CD4-positive, CD25-positive, alpha-beta regulatory T cell (primary cell): ENCODE measurements around the gene ST3GAL3. TPM values are rescaled to one million over a fixed set of nuclear protein-coding genes. Genes with fewer than 3 reads are reported as not detected.

Experiments
- ATAC-seq, 2 donors: fragments of 150-1000 bp; cut with Tn5 transposase; one replicate each; pipeline ENCODE4 v1.10.0; 2021; ENCODE audit warnings: low read depth in 2 of 2, moderate number of reproducible peaks in 2 of 2, moderate library complexity in 1 of 2
- DNase-seq, 3 donors: peaks; one replicate each; pipeline versions ENCODE4 v3.0.0 to v3.0.0-alpha.2; 2012 to 2022; ENCODE audit warnings: mixed read lengths in 1 of 3
- H3K27ac ChIP-seq: one replicate; pipeline ENCODE4 v1.7.0; 2013; ENCODE audit warnings: mild to moderate bottlenecking, low read length; ENCODE audit not compliant: insufficient read depth, poor library complexity, severe bottlenecking
- H3K27me3 ChIP-seq: one replicate; pipeline ENCODE4 v1.7.0; 2013; ENCODE audit warnings: low read length; ENCODE audit not compliant: control insufficient read depth, insufficient read depth
- H3K36me3 ChIP-seq: one replicate; pipeline ENCODE4 v1.7.0; 2013; ENCODE audit warnings: mild to moderate bottlenecking, low read length, moderate library complexity; ENCODE audit not compliant: control insufficient read depth, insufficient read depth
- H3K4me1 ChIP-seq: 2 replicates; pipeline ENCODE4 v1.7.0; 2013; ENCODE audit warnings: mild to moderate bottlenecking, low read length; ENCODE audit not compliant: insufficient read depth, control insufficient read depth, poor library complexity, severe bottlenecking
- H3K4me3 ChIP-seq: one replicate; pipeline ENCODE4 v1.7.0; 2013; ENCODE audit warnings: low read depth, mild to moderate bottlenecking, low read length, moderate library complexity
- H3K9me3 ChIP-seq, 2 experiments: 1 replicate in 1 of 2; 2 replicates in 1 of 2; pipeline ENCODE4 v1.7.0; 2013; ENCODE audit warnings: low read length in 2 of 2, mild to moderate bottlenecking in 1 of 2, moderate library complexity in 1 of 2; ENCODE audit not compliant: control insufficient read depth in 2 of 2
- H3K27ac Mint-ChIP-seq, 3 donors: one replicate each; pipeline ENCODE4 v1.8.0; 2020 to 2022; ENCODE audit warnings: mild to moderate bottlenecking in 3 of 3, mixed read lengths in 3 of 3, moderate library complexity in 2 of 3
- H3K27me3 Mint-ChIP-seq: one replicate; pipeline ENCODE4 v1.8.0; 2022; ENCODE audit warnings: mild to moderate bottlenecking, mixed read lengths
- H3K36me3 Mint-ChIP-seq: one replicate; pipeline ENCODE4 v1.8.0; 2020; ENCODE audit warnings: mixed read lengths
- H3K4me1 Mint-ChIP-seq, 4 donors: one replicate each; pipeline ENCODE4 v1.8.0; 2020 to 2022; ENCODE audit warnings: mixed read lengths in 4 of 4, mild to moderate bottlenecking in 1 of 4
- H3K4me3 Mint-ChIP-seq, 4 donors: one replicate each; pipeline ENCODE4 v1.8.0; 2020 to 2022; ENCODE audit warnings: mild to moderate bottlenecking in 4 of 4, mixed read lengths in 4 of 4, moderate library complexity in 3 of 4
- H3K9me3 Mint-ChIP-seq, 7 donors: one replicate each; pipeline ENCODE4 v1.8.0; 2020 to 2022; ENCODE audit warnings: mixed read lengths in 7 of 7, mild to moderate bottlenecking in 3 of 7, moderate library complexity in 2 of 7
- polyA plus RNA-seq, 4 donors: library from polyadenylated mRNA; unstranded; fragments of 300-500 nt; fragmentation: Illumina TruSeq; gene quantifications; one replicate each; pipeline ENCODE4 v1.2.3, GENCODE V29; 2021
- total RNA-seq: library from RNA; stranded (reverse); gene quantifications from one replicate; pipeline ENCODE4 v1.2.3, GENCODE V29; 2022

ST3GAL3 gene
- total and polyA plus RNA-seq, 5 donors from 2014 or later: 5.7 to 25.0 (median 8.5) TPM

DNA sequence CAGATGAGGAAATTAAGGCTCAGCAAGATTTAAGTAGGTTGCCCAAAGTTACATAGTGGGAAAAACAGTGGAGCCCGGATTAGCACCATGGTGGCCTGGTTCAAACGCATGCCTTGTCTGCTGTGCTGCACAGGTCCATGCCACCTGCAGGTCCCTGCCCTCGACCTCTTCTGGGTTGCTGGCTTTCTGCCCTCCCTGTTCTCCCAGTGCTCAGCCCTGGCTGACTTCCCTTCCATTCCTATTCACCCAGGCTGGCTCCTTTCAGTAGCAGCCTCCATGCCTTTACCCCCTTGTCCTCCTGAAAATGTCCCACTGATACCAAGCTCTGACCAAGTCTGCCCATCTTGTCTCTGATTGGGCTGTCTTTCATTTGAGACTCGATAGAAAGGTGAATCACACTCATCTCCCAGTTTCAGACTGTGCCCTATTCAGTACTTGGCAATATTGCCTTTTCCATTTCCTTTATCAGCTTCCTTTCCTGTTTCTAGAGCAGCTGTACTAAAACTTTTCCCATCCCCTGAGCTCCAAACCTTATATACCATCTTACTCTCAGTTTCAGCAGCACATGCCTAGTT lies 75.8 kb downstream of the ST3GAL3 start:
- Histone ChIP-seq H3K27ac (no peak overlapping the region), H3K9me3 (peaks cover 9 to 11% of the 10 kb centered on the region in 2 experiments), H3K4me1 (no peaks in the 10 kb centered on the region), H3K4me3 (no peak overlapping the region), H3K36me3 (no peaks in the 10 kb centered on the region), H3K27me3 (no peaks in the 10 kb centered on the region)
- Mint-ChIP-seq H3K27ac (no peak overlapping the region), H3K4me3 (no peak overlapping the region), H3K27me3 (no peaks in the 10 kb centered on the region), H3K4me1 (peaks cover 0 to 11% (median 7%) of the 10 kb centered on the region in 4 donors), H3K36me3 (peaks cover 25% of the 10 kb centered on the region), H3K9me3 (peaks cover 2 to 18% (median 12%) of the 10 kb centered on the region in 7 donors)
- ATAC-seq: no peak
- no peak for DNase-seq

DNA sequence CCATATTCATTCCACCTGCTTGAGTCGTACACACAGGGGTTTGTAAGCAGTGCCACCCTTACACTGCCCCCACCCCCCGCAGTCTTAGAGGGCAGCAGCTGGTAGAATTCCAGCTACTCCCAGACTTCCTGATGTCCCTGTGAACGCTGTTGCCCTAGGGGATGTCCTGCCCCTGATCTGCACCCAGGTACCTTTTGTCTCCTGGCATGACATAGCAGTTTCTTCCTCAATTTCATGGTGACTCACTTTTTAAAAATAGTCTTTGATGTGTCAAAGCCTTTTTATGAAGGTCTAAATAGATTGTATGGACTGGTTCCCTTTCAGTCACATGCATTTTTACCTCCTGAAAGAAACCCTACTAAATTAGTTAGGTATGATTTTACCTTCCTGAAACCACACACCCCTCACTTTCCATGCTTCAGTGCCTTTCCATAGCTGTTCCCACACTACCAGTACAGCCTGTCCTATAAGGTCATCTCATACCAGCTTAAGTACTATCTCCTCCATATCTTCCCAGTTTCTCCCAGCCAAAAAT lies 76.4 kb downstream of the ST3GAL3 start:
- DNase-seq (no peak), ATAC-seq (no peak)
- Mint-ChIP-seq H3K27ac (peak overlapping the region in 1 of 3 donors; percentile 62), H3K4me3 (no peak overlapping the region), H3K9me3 (peaks cover 2 to 18% (median 12%) of the 10 kb centered on the region in 7 donors), H3K36me3 (peaks cover 25% of the 10 kb centered on the region), H3K27me3 (no peaks in the 10 kb centered on the region), H3K4me1 (peaks cover 0 to 11% (median 7%) of the 10 kb centered on the region in 4 donors)
- Histone ChIP-seq H3K4me1 (no peaks in the 10 kb centered on the region), H3K9me3 (peaks cover 9 to 11% of the 10 kb centered on the region in 2 experiments), H3K36me3 (no peaks in the 10 kb centered on the region), H3K27me3 (no peaks in the 10 kb centered on the region), H3K27ac (no peak overlapping the region), H3K4me3 (no peak overlapping the region)

DNA sequence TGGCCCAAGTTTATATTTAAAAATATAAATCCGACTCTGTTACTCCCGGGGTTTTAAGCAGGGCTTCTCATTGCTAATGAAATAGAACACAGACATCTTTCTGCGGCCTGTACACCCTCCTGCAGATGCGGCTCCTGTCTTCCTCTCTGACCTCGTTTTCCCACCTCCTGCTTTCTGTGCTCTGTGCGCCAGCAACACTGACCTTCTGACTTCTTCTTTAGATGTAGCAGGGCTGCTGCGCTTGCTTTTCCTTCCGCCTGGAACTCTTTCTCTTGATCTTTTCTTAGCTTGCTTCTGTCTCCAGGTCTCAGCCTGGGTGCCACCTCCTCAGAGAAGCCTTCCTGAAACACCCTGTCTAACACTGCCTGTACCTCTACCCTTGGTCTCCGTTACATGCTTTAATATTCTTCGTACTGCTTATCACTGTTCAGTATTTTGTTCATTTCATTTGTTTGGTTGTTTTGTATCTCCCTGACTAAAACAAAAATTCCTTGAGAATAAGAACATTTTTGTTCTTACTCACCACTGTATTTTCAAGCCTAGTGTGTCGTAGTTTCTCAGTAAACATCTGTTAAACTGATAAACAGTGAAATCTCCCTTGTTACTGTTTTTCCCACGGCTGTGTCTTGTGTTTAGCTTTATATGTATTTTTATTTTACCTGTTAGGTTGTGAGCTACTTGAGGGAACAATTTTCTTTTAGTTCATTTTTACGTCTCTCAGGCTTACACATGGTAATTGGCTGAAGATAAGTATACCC lies 79.0 kb downstream of the ST3GAL3 start:
- Histone ChIP-seq H3K27me3 (no peaks in the 10 kb centered on the region), H3K27ac (no peak overlapping the region), H3K4me3 (no peak overlapping the region), H3K9me3 (no peaks in the 10 kb centered on the region), H3K36me3 (no peaks in the 10 kb centered on the region), H3K4me1 (peaks cover 13% of the 10 kb centered on the region)
- DNase-seq (no peak), ATAC-seq (no peak)
- H3K4me3 Mint-ChIP-seq: no peak overlapping the region
- no peaks in the 10 kb centered on the region for H3K27me3 Mint-ChIP-seq
- H3K27ac Mint-ChIP-seq: no peak overlapping the region
- peaks cover 0 to 7% (median 0%) of the 10 kb centered on the region in 7 donors for H3K9me3 Mint-ChIP-seq
- H3K36me3 Mint-ChIP-seq: peaks cover 8% of the 10 kb centered on the region
- H3K4me1 Mint-ChIP-seq: peaks cover 0 to 13% (median 8%) of the 10 kb centered on the region in 4 donors

DNA sequence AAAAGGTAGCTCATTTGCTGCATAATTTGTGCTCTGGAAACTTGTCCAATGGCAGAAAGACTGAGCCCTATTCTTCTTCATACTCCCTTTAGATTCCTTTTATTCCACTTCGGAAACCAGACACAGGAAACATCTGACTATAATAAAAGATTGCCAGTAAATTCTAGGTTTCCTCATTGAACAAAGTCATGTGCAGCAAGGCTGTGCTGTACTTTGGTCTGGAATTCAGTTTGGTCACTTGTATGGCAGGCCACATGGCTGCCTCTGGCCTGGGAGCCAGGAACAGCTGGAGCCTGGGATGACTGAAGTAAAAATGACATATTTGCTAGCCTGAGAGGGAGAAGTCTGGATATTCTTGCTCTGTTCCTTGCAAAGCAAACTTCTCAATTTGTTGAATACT lies 79.6 kb downstream of the ST3GAL3 start:
- peaks cover 13% of the 10 kb centered on the region for H3K4me1 ChIP-seq
- Mint-ChIP-seq H3K4me1 (peaks cover 0 to 12% (median 8%) of the 10 kb centered on the region in 4 donors), H3K4me3 (no peak overlapping the region), H3K27ac (no peak overlapping the region), H3K27me3 (no peaks in the 10 kb centered on the region), H3K9me3 (peaks cover 0 to 4% (median 0%) of the 10 kb centered on the region in 7 donors), H3K36me3 (peaks cover 6% of the 10 kb centered on the region)
- no peak overlapping the region for H3K27ac ChIP-seq
- ATAC-seq (no peak), DNase-seq (no peak)
- H3K36me3 ChIP-seq: no peaks in the 10 kb centered on the region
- no peak overlapping the region for H3K4me3 ChIP-seq
- no peaks in the 10 kb centered on the region for H3K9me3 ChIP-seq
- no peaks in the 10 kb centered on the region for H3K27me3 ChIP-seq

GRCh38 chr1:43789604-43790550 lies 82.5 kb downstream of the ST3GAL3 start:
- no peak overlapping the region for H3K4me3 Mint-ChIP-seq

DNA sequence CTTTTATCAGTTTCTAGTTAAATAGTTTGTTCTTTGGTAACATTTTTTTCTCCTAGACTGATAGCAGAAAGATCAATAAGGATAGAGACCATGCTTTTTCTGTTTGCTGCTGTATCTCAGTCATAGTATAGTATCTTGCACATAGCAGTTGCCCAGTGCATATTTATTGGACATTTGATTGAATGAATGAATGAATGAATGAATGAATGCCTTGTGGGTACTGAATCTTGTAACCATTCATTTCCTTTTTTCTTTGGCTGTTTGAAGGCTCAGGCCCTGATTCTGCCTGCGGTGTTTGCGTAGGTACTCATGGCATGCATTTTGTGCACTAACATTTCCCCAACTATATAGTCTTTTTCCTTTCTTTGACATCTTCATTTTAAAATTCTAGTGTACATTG lies 83.9 kb downstream of the ST3GAL3 start:
- Mint-ChIP-seq H3K27ac (no peak overlapping the region), H3K4me1 (peaks cover 0 to 12% (median 6%) of the 10 kb centered on the region in 4 donors), H3K4me3 (no peak overlapping the region), H3K36me3 (peaks cover 16% of the 10 kb centered on the region), H3K9me3 (no peaks in the 10 kb centered on the region), H3K27me3 (no peaks in the 10 kb centered on the region)
- DNase-seq: no peak
- H3K4me1 ChIP-seq: peaks cover 13% of the 10 kb centered on the region
- H3K36me3 ChIP-seq: peaks cover 3% of the 10 kb centered on the region
- no peak for ATAC-seq
- no peaks in the 10 kb centered on the region for H3K27me3 ChIP-seq
- no peak overlapping the region for H3K27ac ChIP-seq
- no peaks in the 10 kb centered on the region for H3K9me3 ChIP-seq
- no peak overlapping the region for H3K4me3 ChIP-seq

More at GRCh38 chr1:43789604-43790550, 82.5 kb downstream of the ST3GAL3 start:
- Histone ChIP-seq H3K4me1 (peaks cover 13% of the 10 kb centered on the region), H3K27ac (peak overlapping the region; percentile 26), H3K4me3 (no peak overlapping the region), H3K27me3 (no peaks in the 10 kb centered on the region), H3K9me3 (no peaks in the 10 kb centered on the region), H3K36me3 (peaks cover 2% of the 10 kb centered on the region)
- peaks cover 14% of the 10 kb centered on the region for H3K36me3 Mint-ChIP-seq
- no peaks in the 10 kb centered on the region for H3K27me3 Mint-ChIP-seq
- DNase-seq: peak in 2 of 3 donors; percentile 42 to 85
- peaks cover 0 to 12% (median 6%) of the 10 kb centered on the region in 4 donors for H3K4me1 Mint-ChIP-seq
- H3K27ac Mint-ChIP-seq: peak overlapping the region in 1 of 3 donors; percentile 10
- ATAC-seq: peak; percentile 98
- H3K9me3 Mint-ChIP-seq: no peaks in the 10 kb centered on the region

DNA sequence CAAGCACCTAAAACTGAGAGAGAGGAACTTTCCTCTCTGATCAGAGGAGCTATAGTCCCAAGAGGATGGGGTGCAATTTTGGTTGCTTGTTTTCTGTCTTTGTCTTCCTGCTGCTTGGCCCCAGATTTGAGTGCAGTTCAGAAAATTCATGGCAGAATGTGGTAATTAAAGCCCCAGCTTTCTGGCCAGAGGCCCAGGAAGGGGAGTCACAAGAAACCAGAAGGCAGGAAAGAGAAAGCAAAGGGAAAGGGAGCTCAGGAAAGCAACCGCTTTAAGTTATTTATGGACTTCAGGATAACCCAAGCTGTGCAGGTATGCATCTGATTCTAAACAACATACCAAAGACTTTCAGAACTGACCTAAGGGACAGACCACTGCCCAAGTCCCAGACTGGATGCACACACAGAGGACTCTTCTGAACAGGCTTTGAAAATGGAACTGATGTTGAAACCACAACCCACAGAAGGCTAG lies 88.8 kb downstream of the ST3GAL3 start:
- Mint-ChIP-seq H3K9me3 (no peaks in the 10 kb centered on the region), H3K4me3 (no peak overlapping the region), H3K36me3 (peaks cover 34% of the 10 kb centered on the region), H3K4me1 (peaks cover 3 to 10% (median 6%) of the 10 kb centered on the region in 4 donors), H3K27me3 (no peaks in the 10 kb centered on the region), H3K27ac (no peak overlapping the region)
- DNase-seq: no peak
- H3K27me3 ChIP-seq: no peaks in the 10 kb centered on the region
- peaks cover 13% of the 10 kb centered on the region for H3K36me3 ChIP-seq
- no peak overlapping the region for H3K27ac ChIP-seq
- H3K4me1 ChIP-seq: no peaks in the 10 kb centered on the region
- H3K9me3 ChIP-seq: no peaks in the 10 kb centered on the region
- no peak for ATAC-seq
- H3K4me3 ChIP-seq: no peak overlapping the region
